ENCODE data around the gene THRB.

DNA sequence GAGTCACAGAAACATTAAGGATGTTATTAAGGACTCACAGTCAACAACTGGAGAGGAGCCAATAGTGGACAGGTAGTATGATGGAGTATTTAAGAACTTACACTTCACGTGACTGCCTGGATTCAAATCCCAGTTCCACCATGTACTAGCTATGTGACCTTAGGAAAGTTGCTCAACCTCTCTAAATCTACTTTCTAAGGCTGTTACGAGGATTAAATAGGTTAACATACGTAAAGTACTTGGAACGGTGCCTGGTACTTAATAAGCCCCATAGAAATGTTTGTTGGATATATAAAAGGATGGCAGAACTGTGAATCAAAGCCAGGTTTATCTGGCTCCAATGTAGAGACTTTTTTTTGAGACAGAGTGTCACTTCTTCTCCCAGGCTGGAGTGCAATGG is 24.4 kb downstream of the THRB start:
- TF ChIP-seq POLR2AphosphoS5 (IDR thresholded peaks at IDR 0.05; ENCODE audit: borderline replicate concordance, low read depth, low read length) (no peak), EZH2 (IDR thresholded peaks at IDR 0.05) (no peak)
